Effector CD4-positive, alpha-beta T cell (primary cell): ENCODE results near the gene DGKI.
"Not testable (repeated sequence)": the region's sequence is repeated elsewhere in the genome, so short reads cannot be mapped to it uniquely, and the experiment has no call there.

Experiments
- DNase-seq: peaks from one replicate; pipeline ENCODE4 v3.0.0-alpha.2; 2020

The DGKI gene

DNA sequence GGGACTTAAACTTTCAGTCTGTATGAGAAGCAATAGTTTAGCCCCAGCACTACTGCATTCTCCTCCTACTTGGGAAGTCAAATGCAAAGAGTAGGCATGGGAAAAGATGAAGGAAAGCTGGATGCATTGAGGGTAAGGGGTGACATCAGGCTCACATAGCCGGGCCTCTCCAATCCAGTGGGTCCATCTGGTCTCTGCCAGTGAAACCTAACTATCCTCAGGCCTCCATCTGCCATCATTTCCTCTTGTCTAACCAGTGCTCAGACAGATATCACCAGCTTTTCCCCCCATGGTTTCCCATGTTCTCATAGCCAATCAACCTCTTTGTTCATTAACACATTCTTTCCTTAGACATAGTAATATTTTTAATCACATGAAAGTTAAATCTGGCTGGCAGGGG is 118.3 kb downstream of the DGKI start:
- no peak for DNase-seq

GRCh38 chr7:137727413-137727812 is 119.4 kb downstream of the DGKI start:
- no peak for DNase-seq

- no peak for DNase-seq
Measured at GRCh38 chr7:137718355-137718754, 128.4 kb downstream of the DGKI start.

- no peak for DNase-seq
Measured at GRCh38 chr7:137717811-137718271, 128.9 kb downstream of the DGKI start.

DNA sequence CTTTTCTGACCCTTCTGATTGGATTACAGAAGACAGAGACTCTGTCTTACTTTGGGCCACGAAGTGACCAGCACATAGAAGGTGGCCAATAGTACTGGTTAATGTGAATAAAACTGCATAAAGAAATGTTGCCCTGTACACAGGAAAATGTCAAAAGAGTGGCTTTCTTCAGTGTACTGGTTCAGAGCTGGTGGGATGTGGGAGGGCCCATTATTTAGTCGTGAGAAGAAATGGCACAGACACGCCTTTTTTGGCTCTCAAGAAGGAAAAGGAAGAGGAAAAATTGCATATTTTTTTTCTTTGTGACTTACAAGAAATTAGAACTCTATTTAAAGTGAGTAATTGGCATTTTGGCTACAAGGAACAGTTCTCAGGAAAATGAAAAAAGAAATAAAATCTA is 129.7 kb downstream of the DGKI start:
- no peak for DNase-seq

GRCh38 chr7:137716061-137716460 is 130.7 kb downstream of the DGKI start:
- no peak for DNase-seq

GRCh38 chr7:137715533-137715932 is 131.2 kb downstream of the DGKI start:
- DNase-seq, result no peak

- no peak for DNase-seq
Measured at GRCh38 chr7:137715121-137715520, 131.7 kb downstream of the DGKI start.

DNA sequence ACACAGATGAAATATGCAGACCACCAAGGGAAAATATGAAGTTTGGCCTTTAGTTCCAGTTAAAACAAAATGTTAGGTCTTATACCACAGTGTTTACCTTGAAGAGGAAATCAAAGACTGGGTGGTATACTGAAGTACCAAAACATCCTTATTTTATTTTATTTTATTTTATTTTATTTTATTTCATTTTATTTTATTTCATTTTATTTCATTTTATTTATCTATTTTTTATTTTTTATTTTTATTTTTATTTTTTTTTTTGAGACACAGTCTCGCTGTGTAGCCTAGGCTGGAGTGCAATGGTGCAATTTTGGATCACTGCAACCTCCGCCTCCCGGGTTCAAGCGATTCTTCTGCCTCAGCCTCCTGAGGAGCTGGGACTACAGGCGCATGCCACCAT is 140.4 kb downstream of the DGKI start:
- DNase-seq, result not testable (repeated sequence)

DNA sequence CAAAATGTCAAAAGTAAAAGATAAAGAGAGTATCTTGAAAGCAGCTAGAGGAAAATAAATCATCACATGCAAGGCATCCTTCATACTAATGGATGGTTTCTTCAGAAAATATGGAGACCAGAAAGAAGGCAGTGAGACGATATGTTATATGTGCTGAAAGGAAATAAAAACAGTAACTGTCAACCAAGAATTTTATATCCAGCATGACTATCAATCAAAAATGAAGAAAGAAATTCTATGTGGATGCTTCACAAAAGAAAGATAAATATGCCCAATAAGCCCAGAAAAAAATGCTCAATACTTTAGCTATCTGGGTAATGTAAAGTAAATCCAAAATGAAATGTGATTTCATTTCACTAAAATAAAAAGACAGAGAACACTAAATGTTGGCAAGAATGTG is 142.1 kb downstream of the DGKI start:
- no peak for DNase-seq

DNA sequence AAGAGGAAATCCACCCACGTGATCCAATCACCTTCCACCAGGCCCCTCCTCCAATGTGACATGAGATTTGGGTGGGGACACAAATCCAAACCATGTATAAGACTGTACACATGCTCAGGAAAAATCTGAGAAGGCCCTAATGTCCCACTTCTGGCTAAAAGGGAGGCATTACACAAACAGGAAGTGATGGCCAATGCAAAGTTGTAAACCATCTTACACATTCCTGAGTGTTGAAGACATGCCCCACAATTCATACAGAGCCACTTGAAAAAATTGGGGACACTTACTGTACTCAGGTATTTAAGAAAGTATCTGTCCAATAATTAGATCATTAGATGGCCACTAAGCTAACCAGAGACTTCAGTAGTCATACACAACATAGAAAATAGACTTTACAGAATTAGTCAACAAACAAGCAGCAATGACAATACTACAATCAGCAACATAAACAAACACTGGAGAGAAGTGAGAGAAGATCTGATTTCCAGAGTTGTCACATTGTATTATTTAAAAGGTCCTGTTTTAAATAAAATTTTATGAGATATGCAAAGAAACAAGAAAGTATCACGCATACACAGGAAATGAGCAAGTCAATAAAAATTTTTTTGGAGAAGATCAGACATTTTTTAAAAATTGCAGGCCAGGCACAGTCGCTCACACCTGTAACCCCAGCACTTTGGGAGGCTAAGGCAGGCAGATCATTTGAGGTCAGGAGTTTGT is 143.3 kb downstream of the DGKI start:
- DNase-seq, result no peak

DNA sequence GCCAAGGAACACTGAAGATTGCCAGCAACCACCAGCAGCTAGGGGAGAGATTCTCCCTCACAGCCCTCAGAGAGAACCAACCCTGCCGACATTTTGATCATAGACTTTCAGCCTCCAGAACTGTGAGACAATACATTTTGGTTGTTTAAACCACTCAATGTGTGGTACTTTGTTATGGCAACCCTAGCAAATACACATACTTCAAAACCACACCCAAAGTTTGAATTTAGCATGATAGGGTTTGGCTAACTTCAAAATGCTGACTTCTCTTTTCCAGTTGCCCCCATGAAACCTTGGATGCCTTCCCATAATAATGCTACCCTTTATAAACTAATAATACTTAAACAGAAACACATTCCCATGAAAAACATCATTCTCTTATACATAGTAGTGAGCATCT is 149.8 kb downstream of the DGKI start:
- DNase-seq, result no peak

DNA sequence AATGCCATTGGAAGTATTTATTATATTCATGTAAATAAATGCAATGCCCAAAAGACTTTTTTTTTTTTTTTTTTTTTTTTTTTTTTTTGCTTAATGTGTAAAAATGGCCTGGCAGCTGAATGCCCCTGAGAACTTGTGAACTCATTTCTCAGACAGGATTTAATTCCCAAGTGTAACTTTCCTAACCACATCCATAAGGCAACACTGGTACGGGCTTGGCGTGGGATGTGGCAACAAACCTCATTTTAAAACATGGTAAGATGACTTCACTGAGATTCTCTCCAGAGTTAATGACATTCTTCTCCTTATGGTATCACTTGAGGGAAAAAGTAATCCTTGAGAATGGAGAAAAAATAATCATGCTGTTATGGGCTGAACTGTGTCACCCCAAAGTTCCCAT is 150.4 kb downstream of the DGKI start:
- DNase-seq, result no peak

DNA sequence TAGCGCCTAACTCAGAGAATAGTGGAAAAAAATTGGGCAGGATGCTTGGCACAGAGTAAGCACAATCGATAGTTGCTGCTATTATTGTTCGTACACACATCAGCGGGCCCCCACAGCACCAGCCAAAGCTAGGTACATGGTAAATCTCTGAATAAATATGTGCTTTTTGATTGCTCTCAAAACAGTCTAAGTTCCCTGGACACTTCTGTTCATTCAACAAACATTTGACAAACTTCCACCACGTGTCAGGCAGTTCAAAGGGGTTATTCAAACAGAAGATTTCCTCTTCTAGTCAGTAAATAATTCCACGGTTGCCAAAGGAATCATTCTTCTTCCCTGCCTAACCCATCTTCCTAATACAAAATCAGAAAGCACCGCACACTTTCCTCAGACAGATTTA is 150.8 kb downstream of the DGKI start:
- no peak for DNase-seq

DNA sequence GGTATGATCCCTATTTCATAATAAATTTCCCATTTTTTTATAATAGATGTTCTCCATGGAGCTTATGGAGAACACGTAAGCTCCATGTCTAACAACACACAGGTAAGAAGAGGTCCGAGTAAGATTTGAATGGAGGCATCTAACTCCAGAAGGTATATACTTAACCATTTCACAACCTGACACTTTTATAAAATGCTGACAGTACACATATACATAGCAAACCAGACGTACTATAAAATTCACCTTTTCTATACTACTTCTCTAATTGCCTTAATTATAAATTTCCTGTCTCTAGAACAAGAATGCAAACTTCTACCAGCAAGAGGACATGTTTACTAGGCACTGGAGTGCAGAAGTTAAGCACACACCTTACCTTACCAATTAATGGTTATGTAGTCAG is 151.3 kb downstream of the DGKI start:
- no peak for DNase-seq

GRCh38 chr7:137694405-137694804 is 152.4 kb downstream of the DGKI start:
- DNase-seq, result no peak

GRCh38 chr7:137692399-137692798 is 154.4 kb downstream of the DGKI start:
- no peak for DNase-seq

DNA sequence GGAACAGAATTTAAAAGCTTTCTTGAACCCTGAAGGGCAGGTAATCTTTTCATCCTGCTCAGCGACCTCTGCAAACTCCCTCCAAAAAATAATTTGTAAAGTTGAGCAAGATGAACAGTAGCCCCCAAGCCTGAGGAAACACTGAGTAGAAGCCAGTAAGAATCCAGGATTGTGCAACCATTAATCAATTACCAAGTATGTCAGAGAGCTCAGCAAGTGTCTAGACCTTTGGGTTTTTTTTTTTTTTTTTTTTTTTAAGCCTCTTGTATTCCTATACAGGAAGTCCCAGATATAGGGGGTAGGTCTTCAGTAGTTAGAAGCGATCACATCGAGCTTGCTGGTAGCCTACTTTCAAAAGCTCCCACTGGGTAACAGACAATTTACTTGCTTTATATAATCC is 155.2 kb downstream of the DGKI start:
- DNase-seq, result no peak

DNA sequence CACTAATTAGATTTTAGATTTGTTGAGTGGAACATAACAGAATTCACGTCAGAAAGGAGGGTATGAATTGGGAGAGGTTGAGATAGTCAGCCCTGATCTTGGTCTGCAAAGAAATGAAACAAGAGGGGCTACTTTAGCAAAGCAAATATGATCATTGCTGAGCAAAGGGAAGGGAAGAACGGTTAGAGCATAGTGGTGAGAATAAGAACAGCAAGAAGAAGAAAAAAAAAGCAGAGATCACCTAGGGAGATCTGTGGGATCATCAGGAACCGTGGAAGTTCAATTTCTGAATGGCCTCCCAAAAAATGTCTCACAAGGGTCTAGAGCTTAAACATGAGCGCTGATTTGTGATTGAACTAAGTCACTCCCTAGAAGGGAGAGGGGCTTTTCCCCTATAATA is 156.1 kb downstream of the DGKI start:
- no peak for DNase-seq

DNA sequence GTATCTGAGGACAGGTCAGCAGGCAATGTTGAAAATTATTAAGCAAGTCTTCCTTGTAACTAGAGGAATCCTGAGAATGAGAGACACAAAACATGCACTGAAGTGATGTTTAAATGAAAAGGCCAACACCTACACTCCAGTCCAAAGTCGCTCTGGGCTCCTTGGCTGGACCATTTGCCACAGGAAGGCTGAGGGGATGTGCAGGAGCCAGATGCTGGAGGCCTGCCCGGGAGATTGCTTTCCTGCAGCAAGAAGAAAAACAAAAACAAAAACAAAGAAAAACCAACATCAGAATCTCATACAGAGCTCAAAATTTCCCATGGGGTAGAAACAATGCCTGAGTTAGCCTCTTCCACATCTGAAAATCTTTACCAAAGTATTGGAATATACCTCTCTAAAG is 157.0 kb downstream of the DGKI start:
- DNase-seq, result no peak

DNA sequence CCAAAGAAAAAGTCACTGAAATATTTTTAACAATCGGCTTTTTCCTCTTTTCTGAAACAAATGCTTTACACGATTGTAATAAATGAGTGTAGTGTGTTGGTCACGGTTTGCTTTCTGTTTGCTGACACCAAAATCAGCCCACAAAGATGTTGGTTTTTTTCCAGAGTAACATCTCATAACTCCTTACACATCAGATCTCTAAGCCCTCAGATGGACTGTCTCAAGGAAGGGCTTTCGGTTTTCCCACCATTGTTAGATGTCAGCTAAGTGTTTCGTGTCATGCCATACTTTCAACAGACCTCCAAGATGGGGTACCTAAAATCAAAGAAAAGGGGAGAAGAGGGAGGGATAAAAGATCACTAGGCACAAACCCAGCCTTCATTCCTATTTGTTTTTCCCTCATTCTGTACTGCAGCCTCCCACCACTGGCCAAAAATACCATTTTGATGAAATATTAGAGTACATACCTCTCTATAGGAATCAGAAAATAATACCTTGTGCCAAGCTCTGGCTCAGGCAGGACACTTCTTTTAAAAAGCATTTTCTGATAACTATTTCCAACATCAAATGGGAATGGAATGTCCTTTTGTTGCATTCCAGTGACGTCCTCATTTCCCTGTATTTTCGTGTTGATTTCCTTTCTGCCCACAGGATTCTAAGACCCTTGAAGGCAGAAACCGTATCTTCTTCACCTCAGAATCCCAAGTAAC is 159.1 kb downstream of the DGKI start:
- no peak for DNase-seq

GRCh38 chr7:137685433-137686164 is 161.2 kb downstream of the DGKI start:
- no peak for DNase-seq

DNA sequence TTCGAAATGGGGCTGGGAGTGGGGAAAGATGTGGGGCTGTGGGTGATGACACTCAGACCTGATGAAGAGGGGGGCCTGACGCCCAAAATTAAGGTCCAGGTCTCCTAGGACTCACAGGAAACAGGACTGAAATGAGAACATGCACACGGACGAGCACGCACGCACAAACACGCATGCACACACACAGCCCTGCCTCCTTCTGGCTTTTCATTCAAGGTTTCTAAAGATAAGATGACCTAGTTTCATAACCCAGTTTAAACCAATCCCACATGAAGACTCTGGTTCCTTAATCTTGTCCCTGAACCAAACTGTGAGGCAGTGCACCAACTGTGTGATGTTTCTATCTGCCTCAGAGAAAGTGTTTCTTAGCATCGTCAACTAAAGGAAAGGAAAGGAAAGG is 162.0 kb downstream of the DGKI start:
- no peak for DNase-seq

- no peak for DNase-seq
Measured at GRCh38 chr7:137684316-137684715, 162.5 kb downstream of the DGKI start.
